Gastrocnemius medialis (tissue), 4 donors: ENCODE results near the gene APOBEC2.

Source experiments
- POLR2A ChIP-seq, 2 donors: fragments of 450-650 bp; IDR thresholded peaks; one replicate each; pipeline ENCODE4 v1.6.1; 2017; ENCODE audit warnings: antibody characterized with exemption in 2 of 2, mild to moderate bottlenecking in 2 of 2, moderate library complexity in 2 of 2
- TF ChIP-seq, protein P1 (sequence below), 5 experiments: fragments of 450-650 bp in 3 of 5; fragments of 200-600 bp in 2 of 5; sonication (generic) in 2 of 5; IDR thresholded peaks in 4 of 5; conservative IDR thresholded peaks in 1 of 5; 1 replicate in 4 of 5; 2 replicates in 1 of 5; pipeline ENCODE4 v1.5.1; 2016 to 2019; ENCODE audit warnings: antibody characterized with exemption in 5 of 5, mild to moderate bottlenecking in 3 of 5, moderate library complexity in 3 of 5

DNA sequence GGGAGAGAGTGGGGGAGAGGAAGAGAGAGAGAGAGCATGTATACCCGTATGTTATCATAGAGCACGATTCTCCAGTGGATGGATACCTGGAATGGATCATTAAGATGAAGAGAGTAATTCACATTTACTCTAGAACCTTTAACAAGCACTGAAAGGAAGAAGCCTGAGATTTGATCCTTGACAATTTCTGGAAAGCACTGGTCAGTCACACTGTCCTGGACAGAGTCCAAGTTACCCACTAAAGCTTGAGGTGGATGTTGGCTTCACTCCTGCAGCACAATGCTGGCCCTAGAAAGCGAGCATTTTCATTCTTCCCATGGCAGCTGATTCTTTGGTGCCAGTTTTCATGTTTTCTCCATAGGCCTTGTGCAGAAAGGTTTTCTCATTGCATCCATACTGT is 45.4 kb downstream of the APOBEC2 start:
- TF ChIP-seq, protein P1, sequence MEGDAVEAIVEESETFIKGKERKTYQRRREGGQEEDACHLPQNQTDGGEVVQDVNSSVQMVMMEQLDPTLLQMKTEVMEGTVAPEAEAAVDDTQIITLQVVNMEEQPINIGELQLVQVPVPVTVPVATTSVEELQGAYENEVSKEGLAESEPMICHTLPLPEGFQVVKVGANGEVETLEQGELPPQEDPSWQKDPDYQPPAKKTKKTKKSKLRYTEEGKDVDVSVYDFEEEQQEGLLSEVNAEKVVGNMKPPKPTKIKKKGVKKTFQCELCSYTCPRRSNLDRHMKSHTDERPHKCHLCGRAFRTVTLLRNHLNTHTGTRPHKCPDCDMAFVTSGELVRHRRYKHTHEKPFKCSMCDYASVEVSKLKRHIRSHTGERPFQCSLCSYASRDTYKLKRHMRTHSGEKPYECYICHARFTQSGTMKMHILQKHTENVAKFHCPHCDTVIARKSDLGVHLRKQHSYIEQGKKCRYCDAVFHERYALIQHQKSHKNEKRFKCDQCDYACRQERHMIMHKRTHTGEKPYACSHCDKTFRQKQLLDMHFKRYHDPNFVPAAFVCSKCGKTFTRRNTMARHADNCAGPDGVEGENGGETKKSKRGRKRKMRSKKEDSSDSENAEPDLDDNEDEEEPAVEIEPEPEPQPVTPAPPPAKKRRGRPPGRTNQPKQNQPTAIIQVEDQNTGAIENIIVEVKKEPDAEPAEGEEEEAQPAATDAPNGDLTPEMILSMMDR (IDR thresholded peaks at IDR 0.05 in 4 of 5, conservative IDR thresholded peaks at IDR 0.05 in 1 of 5): no peak
- TF ChIP-seq POLR2A (IDR thresholded peaks at IDR 0.05): no peak
